Measurements from ENCODE around the gene PSME4.
"Not testable (repeated sequence)": the region's sequence is repeated elsewhere in the genome, so short reads cannot be mapped to it uniquely, and the experiment has no call there.

PSME4 gene

DNA sequence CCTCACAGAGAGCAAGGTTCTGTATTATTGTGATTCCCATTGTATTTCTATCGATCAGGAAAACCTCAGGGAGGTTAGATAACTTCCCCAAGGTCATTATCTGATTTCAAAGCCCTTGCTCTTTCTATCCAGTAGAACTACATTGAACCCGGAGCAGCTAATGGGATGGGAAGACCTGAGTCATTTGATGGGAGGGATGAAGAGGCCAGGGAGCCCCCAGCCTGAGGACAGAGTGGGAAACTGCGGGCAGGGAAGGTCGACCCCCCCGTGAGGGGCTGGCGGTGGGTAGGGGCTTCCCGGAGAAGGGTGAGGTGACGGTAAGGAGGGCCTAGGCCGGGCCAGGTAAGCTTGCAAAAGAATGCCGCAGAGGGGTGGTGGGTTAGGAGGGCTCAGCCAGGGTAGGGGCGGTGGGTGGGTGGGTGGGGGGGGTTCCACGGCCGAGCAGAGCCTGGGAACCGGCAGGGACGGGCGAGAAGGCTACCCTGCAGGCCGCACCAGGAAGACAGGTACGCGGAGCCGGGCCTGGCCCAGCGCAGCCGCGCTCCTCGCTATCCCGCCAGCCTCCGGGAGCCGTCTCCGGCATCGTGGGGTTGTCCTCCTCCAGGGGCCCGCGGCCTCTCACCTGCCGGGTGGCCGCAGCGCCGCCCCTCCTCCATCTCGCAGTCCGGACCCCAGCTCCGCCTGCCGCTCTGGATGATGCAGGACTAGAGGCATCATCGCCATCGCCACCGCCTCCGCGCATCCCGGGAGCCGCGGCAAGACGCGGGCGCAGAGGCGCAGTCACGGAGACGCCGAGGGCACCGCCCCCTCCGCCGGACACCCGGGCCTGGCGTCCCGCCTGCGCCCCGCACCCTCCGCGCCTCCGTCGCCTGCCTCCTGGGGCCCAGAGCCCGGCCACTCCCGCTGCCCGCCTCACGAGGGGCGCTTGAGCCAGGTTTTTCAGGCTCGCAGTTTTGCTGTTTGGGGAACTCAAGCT, 111.3 kb downstream of the PSME4 start, which contains the start of gene GPR75:
GPR75 (minus strand) TSS at position 762 of the 976 bp plus-strand sequence. CDS start 5,211 bp downstream, outside the sequence.
- DNase-seq: no peak
- in situ Hi-C loops (cut with MboI; ENCODE audit: low pct_unique_long_range_greater_than_20kb, low sequenced_read_pairs): no loop called here

DNA sequence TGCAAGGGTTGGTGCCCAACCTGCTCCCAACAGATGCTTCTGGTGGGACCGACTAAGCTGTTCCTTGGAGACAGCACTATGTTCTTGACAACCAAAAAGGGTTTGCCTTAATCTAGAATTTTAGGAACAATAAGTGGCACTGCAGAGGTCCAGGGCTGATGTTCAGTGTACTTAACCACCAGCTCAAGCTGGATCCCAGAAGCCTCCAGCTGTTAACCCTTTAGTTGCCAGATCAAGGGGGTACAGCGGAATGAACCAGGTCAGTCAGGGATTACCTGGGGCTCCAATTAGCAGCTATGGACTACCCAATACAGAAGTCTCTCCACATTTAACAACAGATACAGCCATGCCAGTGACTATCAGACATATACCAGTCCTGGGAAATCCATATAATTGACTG, 114.5 kb downstream of the PSME4 start:
- no peak for DNase-seq
- in situ Hi-C loops (cut with MboI; ENCODE audit: low pct_unique_long_range_greater_than_20kb, low sequenced_read_pairs): no loop called here

DNA sequence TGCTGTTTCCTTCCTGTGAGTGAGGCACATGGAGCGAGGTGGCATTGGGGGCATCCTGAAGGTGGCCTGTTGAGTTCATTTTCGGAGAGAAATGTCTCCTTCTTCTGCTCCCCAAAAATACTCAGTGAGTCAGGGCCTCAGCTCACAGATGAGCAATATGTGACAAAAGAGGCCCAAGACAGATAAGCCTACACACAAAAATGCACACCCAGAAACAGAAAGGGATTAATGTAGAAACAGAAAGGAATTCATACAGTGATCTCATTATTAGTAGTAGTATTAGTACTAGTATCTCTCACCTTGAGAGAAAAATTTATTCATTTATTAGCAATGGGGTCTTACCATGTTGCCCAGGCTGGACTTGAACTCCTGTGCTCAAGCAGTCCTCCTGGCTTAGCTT, 116.1 kb downstream of the PSME4 start:
- DNase-seq: no peak
- in situ Hi-C loops (cut with MboI; ENCODE audit: low pct_unique_long_range_greater_than_20kb, low sequenced_read_pairs): no loop called here

- in situ Hi-C loops (cut with MboI; ENCODE audit: low pct_unique_long_range_greater_than_20kb, low sequenced_read_pairs): no loop called here
- DNase-seq: no peak
Observed at GRCh38 chr2:53852532-53852931, 118.3 kb downstream of the PSME4 start.

DNA sequence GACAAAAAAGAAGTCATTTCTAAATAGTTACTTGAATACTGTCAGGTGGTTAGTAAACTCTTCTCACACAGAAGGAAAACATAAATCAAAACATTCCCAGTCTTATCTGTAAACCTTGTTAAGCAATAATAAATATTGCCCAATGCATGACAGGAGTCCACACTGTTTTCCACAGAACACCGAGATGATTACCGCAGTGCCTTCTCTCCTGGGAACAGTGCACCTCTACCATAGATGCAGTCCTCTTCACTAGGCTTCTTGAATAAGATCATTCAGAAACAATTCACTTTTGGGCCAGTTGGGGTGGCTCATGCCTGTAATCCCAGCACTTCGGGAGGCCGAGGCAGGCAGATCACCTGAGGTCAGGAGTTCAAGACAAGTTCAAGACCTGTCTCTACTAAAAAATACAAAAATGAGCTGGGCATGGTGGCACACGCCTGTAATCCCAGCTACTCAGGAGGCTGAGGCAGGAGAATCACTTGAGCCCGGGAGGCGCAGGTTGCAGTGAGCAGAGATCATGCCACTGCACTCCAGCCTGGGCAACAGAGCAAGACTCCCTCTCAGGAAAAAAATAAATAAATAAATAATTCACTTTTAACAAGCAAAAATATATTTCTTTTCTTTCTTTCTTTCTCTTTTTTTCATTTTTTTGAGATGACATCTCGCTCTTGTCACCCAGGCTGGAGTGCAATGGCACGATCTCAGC, 119.6 kb downstream of the PSME4 start:
- DNase-seq; in situ Hi-C loops (cut with MboI; ENCODE audit: low pct_unique_long_range_greater_than_20kb, low sequenced_read_pairs): not testable (repeated sequence)

DNA sequence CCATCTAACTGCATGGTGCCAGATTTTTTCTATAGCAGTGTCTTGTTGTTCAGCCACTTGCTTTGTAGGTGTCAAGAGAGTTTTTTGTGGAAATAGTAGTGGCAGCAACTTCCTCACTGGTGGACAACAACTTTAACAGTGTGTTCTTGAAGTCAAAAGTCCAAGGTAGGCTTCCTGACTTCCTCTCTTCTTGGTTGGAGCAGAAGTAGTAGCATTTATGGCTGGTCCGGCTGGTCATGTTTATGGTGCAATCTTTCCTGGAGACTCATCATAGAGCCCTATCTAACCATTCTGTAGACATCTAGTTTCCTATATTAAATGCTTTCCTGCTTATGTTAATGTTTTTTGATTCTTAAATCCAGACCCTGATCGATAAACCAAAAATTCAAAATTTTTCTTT, 122.7 kb downstream of the PSME4 start:
- in situ Hi-C loops (cut with MboI; ENCODE audit: low pct_unique_long_range_greater_than_20kb, low sequenced_read_pairs): no loop called here
- DNase-seq: no peak

- DNase-seq: no peak
- in situ Hi-C loops (cut with MboI; ENCODE audit: low pct_unique_long_range_greater_than_20kb, low sequenced_read_pairs): no loop called here
Observed at GRCh38 chr2:53843595-53843994, 127.2 kb downstream of the PSME4 start.

GRCh38 chr2:53842891-53843290, 127.9 kb downstream of the PSME4 start:
- no peak for DNase-seq
- in situ Hi-C loops (cut with MboI; ENCODE audit: low pct_unique_long_range_greater_than_20kb, low sequenced_read_pairs): no loop called here

- DNase-seq; in situ Hi-C loops (cut with MboI; ENCODE audit: low pct_unique_long_range_greater_than_20kb, low sequenced_read_pairs): not testable (repeated sequence)
Observed at GRCh38 chr2:53841651-53842050, 129.1 kb downstream of the PSME4 start.

GRCh38 chr2:53840580-53840979, 130.2 kb downstream of the PSME4 start:
- no peak for DNase-seq
- in situ Hi-C loops (cut with MboI; ENCODE audit: low pct_unique_long_range_greater_than_20kb, low sequenced_read_pairs): no loop called here

DNA sequence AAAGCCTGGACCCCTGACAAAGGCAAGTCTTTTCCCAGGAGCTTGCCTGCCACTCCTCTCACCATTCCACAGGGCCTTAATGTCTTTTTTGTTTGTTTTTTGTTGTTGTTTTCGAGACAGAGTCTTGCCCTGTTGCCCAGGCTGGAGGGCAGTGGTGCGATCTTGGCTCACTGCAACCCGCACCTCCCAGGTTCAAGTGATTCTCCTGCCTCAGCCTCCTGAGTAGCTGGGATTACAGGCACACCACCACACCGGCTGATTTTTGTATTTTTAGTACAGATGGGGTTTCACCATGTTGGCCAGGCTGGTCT, 140.9 kb downstream of the PSME4 start:
- in situ Hi-C loops (cut with MboI; ENCODE audit: low pct_unique_long_range_greater_than_20kb, low sequenced_read_pairs): not testable (repeated sequence)

DNA sequence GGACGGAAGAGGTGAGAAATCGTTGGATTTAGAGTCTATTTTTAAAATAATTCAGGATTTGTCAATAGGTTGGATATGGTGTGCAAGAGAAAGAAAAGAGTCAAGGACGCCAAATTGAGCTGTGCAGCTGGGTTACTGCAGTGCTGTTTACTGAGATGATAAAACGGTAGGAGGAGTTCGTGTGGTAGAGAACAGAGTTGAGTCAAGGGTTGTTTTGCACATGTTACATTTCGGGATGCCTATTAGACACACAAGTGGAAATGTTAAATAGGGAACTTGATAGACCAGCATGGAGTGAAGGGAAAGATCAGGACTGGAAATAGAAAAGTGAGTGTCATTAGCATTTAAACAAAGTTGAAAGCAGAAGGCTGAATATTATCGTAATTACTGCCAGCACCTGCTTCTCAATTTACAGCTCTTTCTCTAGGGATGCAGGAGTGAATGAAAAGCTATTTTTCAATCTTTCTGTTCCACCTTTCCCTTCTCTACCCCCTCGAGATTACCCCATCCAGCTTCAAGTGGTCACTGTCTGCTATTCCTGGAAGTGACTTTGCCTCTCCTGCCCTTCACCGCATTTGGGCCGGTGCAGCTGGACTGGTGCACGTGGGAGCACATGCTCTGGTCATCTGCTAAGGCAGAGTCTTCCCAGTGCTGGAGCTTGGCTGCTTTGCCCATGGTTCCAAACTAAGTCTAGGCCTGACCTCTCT, 141.4 kb downstream of the PSME4 start:
- in situ Hi-C loops (cut with MboI; ENCODE audit: low pct_unique_long_range_greater_than_20kb, low sequenced_read_pairs): no loop called here
- no peak for DNase-seq

More for the DNA sequence above, 140.9 kb downstream of the PSME4 start:
- not testable (repeated sequence) for DNase-seq

DNA sequence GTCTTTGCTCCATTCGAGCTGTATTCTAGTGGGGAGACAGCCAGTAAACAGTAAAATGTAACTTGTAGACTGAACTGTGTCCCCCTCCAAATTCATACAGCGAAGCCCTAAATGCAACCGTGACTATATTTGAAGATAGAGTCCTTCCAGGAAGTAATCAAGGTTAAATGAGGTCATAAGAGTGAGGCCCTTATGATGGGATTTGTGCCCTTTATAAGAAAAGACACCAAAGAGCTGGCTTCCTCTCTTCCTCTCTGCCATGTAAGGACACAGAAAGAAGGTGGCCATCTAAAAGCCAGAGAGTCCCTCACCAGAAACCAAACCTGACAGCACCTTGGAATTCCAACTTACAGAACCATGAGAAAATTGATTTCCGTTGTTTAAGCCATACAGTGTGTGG, 142.5 kb downstream of the PSME4 start:
- DNase-seq: no peak
- in situ Hi-C loops (cut with MboI; ENCODE audit: low pct_unique_long_range_greater_than_20kb, low sequenced_read_pairs): no loop called here

DNA sequence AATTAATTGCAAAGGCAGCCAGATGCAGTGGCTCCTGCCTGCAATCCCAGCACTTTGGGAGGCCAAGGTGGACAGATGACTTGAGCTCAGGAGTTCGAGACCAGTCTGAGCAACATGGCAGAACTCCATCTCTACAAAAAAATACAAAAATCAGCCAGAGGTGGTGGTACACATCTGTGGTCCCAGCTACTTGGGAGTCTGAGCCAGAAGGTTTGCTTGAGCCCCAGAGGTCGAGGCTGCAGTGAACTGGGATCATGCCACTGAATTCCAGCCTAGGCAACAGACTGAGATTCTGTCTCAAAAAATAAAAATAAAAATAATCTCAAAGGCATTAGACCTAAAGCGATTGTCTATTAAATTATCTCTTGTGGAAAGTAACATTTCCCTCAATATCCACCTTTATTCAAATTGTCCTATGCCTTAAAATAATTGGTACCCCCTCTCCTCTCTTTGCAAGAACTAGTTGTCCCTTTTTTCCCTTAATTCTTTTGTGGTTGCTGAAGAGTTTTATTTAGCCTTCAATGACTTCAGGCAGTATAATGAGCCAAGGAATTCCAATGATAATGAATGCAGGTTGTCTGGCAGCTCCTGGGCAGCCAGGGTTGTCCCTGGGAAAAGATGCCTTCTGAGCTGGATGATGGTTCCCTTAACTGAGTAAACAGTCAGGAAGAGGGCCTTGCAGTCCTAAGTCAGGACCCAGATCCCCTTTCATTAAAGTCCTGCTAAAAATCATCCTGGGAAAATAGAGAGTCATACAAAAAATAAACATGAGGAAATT, 143.2 kb downstream of the PSME4 start:
- in situ Hi-C loops (cut with MboI; ENCODE audit: low pct_unique_long_range_greater_than_20kb, low sequenced_read_pairs): no loop called here
- no peak for DNase-seq

GRCh38 chr2:53826587-53827397, 144.0 kb downstream of the PSME4 start:
- DNase-seq: no peak
- in situ Hi-C loops (cut with MboI; ENCODE audit: low pct_unique_long_range_greater_than_20kb, low sequenced_read_pairs): no loop called here

GRCh38 chr2:53826030-53826410, 144.8 kb downstream of the PSME4 start:
- in situ Hi-C loops (cut with MboI; ENCODE audit: low pct_unique_long_range_greater_than_20kb, low sequenced_read_pairs): no loop called here
- no peak for DNase-seq

DNA sequence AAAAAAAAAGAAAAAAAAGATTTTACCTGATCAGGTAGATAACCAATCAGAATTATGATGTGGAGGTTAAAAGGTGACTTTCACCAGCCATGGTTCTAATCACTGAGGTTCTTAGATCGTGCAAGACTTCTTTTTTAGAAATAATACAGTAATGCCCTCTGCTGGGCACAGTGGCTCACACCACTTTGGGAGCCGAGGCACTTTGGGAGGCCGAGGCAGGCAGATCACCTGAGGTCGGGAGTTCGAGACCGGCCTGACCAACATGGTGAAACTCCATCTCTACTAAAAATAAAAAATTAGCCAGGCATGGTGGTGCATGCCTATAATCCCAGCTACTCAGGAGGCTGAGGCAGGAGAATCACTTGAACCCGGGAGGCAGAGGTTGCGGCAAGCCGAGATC, 147.2 kb downstream of the PSME4 start:
- in situ Hi-C loops (cut with MboI; ENCODE audit: low pct_unique_long_range_greater_than_20kb, low sequenced_read_pairs): not testable (repeated sequence)
- DNase-seq: peak; percentile 58

DNA sequence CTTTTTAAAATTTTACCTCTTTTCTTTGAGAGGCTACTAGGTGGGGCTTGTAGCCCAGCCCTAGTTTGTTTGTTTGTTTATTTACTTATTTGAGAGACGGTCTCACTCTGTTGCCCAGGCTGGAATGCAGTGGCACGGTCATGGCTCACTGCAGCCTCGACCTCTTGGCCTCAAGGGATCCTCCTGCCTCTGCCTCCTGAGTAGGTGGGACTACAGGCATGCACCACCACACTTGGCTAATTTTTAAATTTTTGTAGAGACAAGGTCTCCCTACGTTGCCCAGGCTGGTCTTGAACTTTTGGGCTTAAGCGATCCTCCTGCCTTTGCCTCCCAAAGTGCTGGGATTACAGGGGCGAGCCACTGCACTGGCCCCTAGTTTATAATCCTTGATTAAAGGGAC, 149.0 kb downstream of the PSME4 start:
- in situ Hi-C loops (cut with MboI; ENCODE audit: low pct_unique_long_range_greater_than_20kb, low sequenced_read_pairs): no loop called here
- DNase-seq: no peak

Data from KBM-7 (cell line).